ENCODE data around the gene RHPN2.
A peak's percentile ranks its signal among the peaks of the same experiment; 100 is the strongest.

Gene RHPN2

DNA sequence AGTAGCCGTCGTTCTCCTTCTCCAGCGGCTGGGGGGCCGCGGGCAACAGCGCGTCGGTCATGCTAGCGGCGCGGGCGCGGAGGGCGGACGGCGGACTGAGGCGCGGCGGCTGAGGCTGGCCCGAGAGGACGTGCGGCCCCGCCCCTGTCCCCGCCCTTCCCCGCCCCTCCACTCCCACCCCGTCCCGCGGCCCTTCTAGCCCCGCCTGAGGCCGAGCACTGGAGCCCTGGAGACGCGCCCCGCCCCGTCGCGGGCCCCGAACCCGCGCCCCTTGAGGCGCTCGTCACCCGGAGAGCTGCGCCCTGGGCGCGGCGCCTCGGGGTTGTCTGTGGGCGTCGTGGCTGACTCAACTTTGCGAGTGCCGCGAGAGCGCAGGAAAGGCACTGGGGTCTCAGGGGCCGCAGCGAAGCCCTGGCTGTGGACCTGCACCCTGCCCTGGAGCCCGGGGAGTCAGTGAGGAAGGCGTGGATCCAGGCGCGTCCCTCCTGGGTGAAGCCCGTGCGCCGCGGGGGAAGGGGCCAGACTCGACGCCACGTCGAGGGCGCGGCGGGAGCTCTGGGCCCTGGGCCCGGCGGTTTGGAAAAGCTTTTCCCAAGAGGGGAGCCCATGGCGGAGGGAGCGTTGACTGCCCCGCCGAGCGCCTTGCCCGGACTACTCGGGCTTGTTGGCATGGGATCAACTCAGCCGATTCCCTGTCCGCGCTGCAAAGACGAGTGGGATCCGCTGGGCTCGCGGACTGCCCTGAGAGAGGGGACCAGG lies at the start of gene RHPN2:
TSS of gene RHPN2 (minus strand) at position 97 of the 759 bp plus-strand sequence. CDS start at position 61, 36 bp downstream.
- peak; percentile 46 to 94 for DNase-seq

DNA sequence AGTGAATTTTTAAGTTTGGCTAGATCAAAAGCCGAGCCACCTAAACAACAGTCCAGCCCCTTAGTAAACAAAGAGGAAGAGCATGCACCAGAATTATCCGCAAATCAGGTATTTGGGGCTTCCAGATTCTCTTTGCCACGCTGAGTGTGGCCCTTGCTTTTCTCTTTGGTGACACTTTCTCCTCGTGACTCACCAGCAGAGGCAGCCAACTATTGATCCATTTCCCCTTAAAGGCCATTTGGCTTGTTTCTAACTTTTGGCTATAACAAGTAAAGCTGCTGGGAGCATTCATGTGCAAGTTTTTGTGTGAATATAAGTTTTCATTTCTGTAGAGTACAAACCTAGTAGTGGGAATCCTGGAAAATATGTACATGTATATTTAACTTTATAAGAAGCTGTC lies 49.6 kb upstream of the RHPN2 start:
- no peak for DNase-seq

DNA sequence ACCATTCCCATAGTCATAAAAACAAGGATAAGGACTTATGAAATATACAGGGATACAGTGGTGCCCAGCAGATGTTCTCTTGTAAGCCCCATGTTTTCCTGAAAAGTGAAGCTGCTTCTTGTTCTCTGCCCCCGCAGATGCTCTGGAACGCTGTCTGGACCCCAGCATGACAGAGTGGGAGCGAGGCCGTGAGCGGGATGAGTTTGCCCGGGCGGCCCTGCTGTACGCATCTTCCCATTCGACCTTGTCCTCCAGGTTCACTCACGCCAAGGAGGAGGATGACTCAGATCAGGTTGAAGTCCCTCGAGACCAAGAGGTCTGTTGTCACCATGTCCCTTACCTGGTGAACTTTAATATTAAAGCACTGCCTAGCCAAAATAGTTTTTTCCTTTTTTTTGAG lies 46.9 kb upstream of the RHPN2 start:
- DNase-seq = no peak

DNA sequence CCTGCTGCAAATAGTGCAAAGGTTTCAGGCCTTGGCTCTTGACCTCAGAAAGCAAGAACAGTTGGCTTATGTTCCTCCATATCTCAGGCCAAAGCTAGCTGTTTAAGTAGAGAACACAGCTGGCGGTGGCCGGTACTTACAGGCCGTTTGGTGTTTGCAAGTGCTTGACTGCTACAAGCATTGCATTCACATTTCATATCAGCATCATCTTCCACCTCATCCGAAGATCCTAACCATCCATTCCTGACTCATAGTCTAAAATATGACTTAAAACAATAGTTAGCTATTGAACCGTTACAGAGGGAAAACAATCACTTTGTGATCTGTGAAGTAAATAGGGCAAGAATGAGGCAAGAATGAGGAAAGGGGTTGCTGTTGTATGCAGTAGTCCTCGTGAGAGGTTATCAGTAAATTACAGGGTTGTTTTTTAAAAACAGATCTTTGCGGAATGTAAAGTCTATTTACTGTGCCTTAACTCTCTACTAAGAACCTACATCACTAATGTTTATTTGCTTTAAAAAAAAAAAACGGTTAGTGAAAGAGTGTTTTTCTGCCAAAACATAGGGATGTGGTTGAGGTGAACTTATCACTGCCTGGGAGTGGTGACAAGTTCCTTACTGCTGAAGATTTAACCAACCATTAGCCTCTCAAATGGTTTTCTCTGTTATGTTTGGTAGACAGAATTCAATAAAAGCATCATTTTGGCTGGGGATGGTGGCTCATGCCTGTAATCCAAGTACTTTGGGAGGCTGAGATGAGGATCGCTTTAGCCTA lies 45.6 kb upstream of the RHPN2 start:
- DNase-seq = no peak

DNA sequence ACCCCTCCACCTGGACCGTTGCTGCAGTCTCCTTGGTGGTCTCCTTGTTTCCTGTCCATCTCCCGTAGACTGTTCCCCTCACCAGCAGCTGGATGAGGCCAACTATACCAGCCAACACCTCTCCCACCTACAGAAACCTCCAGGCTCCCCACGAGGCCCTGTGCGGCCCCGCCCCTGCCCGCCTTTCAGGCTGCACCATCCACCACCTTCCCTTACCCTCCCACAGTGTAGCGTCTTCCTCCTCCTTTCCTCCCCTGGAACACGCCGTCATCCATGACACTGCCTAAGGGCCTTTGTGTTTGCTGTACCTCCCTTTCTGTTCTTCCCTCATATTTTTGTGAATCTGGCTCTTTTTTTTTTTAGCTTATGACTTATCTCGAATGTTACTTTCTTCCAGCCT lies 43.5 kb upstream of the RHPN2 start:
- no peak for DNase-seq

DNA sequence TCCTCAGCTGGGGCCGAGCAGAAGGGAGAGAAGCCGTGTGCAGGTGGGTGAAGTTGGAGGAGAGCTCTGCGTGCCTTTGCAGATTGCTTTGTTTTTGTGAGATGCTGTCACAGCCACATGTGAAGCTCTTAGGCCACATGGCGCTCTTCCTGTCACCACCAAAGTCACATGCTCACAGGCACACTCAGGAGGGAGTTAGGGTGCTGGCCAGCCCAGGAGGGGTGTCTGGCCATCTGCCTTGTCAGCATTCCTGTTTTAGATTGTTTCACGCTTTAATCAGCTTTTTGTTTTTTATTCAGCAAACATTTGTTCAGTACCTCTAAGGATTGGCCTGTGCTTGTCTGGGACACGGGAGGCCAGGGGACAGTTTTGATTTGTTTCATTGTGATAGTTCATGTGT lies 38.2 kb upstream of the RHPN2 start:
- DNase-seq = no peak

DNA sequence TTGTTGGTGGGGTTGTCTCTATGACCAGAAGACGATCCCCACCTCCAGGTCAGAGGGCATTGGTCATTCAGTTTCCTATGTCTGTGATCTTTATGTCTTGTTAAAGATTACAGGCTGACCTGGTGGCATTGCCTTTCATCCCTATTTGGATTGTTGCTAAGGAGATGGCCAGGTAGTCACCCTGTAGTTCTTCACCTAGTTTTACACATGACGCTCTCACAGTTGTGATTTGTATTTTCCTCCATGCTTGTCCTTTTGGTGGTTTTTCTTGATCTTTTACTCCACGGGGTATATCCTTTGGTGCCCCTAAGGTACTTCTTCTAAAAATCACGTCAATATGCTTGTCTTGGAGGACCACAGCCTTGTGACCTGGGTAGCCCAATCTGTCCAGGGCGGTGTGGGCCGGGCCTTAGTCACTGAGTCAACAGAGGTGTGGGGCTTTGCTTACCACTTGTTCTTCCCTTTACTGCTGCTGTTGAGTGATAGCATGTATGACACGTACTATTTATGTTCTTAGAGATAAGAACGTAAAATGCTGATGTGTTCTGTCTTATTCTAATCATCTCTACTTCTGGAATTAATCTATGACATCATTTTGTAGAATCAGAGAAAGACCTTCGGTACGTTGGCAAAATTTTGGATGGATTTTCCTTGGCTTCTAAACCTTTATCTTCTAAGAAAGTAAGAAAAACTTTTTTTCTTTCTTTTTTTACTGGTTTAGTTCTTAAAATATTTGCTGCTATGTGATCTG lies 36.4 kb upstream of the RHPN2 start:
- no peak for DNase-seq

DNA sequence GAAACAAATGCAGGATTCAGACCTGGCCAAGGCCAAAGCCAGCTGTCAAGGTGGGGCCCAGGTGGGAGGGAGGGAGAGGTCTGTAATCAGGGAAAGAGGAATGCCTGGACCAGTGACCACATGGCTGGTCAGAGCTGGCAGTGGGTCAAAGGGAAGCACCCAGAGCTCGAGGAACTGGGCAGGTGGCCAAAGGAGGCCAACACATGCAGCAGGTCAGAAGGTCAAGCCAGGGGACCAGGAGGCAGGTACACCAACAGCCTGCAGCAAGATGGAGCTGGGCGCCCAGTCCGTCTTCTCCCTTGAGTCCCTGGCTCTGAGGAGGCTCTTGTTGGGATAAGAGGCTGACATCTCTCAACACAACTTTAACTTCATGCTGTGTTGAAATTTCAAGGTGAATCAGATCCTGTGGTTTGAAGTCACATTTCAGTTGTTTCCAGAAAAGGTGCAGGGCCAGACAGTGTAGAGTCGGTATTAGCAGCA lies 33.4 kb upstream of the RHPN2 start:
- no peak for DNase-seq

DNA sequence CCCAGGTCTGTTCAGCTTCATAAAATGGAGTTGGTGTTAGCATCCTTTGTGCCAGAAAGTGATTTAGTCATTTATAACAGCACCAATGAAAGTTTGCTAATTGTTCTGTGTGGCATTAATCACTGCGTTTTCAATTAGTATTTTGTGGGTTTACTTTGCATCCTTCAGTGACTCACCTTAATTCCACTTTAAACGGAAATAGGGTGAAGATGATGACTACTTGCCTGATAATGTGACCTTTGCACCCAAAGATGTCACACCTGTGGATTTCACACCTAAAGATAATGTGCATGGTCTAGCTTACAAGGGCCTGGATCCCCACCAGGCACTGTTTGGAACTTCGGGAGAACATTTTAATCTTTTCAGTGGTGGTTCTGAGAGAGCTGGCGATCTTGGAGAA lies 31.3 kb upstream of the RHPN2 start:
- no peak for DNase-seq

DNA sequence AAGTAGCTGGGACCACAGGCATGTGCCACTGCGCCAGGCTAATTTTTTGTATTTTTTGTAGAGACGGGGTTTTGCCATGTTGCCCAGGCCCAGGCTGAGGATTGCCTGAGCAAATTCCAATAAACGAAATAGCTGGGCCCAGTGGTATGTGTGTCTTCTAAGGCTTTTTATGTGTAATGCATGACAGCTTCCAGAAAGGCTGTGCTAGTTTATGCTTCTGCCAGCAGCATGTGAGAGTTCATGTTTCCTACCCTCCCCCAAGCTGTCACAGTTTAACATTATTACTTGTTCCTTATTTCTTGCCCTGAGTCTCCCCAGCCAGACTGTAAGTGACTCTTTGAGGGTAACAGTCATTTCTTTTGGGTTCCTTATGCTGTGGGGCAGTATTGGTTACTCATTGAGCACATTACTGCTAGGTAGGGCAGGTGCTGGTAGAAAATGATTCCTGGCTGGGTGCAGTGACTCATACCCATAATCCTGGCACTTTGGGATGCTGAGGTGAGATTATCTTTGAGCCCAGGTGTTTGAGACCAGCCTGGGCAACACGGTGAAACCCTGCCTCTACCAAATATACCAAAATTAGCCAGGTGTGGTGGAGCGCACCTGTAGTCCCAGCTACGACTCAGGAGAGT lies 29.9 kb upstream of the RHPN2 start:
- DNase-seq = no peak

DNA sequence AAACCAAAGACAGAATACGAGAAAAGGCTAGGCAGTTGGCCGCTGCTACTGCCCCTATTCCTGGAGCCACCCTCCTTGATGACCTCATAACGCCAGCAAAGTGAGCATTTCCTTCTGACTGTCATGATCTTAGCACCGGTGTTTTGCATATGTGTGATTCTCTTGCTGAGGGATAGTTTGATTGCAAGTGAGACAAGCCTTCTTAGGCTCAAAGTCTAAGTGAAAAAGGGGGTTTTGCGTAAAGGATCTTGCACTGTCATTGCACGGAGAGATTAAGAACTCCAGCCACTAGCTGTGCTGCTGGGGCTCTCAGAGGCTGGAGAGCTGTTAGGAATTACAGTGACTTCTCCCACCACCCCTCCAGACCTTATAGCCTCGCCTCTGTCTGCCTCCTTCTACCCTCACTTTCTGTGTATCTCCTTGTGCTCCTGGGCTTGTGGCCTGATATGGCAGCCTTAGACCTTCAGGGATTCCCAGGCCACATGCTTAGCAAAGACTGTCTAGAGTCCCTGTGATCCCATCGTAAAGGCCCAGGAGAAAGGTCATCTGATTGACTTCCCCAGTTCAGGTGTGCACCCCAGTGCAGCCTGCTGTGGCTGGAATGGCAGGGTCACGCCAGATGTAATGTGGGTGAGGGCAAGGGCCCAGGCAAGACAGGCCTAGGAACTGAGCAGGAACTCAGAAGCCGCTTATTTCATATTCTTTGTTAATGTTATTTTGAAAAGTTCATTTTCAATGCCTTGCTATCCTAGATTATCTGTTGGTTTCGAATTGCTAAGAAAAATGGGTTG lies 28.9 kb upstream of the RHPN2 start:
- peak in 1 of 2 experiments; percentile 12 for DNase-seq

DNA sequence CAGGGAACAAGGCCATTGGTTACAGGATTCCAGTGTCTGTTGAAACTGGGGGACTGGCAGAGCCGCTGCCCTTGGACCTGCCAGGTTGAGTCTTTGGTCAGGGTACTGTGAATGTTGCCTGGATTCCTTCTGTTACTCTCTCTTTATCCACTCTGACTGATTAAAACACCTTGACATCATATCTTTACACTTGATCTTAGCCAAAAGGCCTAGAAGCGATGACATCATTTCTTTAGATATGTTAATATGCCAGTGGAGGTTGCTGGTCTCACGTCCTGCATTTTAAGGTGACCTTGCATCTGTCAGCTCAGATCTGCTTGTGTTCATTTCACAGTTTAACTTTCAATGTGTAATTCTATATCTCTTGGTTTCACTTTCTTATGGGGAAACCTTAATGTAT lies 25.5 kb upstream of the RHPN2 start:
- no peak for DNase-seq

DNA sequence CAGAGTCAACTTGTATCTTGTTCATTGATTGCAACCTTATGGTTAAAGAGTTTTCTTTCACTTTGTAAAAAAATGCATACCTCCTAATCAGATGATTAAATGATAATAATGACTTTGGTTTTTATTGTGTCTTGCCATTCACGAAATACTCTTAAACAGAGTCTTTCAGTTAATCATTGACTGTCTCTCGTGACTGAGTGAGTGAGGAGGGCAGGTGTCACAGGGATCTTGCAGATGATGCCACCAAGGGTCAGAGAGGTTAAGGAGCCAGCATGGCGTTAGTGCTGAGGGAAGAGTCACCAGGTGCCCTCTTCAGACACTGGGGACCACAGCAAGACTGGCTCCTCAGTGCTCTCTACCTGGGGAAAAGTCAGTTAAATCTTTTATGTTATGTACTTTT lies 24.3 kb upstream of the RHPN2 start:
- no peak for DNase-seq

DNA sequence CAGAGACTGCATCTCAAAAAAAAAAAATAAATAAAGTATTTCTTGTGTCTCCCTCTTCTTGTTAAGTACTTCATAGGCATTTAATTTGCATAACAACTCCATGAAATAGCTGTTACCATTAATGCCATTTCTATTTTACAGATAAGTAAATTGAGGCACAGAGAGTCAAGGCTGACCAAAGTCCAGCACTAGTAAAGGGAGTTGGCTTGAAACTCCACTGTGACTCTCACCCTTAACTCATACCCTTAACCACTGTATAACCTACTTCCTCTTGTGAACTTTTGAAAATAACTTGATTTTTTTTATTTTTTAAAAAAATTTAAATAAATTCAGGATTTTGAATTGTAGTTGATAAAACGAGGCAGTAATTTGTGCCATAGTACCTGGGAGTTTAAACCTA lies 22.3 kb upstream of the RHPN2 start:
- no peak for DNase-seq

DNA sequence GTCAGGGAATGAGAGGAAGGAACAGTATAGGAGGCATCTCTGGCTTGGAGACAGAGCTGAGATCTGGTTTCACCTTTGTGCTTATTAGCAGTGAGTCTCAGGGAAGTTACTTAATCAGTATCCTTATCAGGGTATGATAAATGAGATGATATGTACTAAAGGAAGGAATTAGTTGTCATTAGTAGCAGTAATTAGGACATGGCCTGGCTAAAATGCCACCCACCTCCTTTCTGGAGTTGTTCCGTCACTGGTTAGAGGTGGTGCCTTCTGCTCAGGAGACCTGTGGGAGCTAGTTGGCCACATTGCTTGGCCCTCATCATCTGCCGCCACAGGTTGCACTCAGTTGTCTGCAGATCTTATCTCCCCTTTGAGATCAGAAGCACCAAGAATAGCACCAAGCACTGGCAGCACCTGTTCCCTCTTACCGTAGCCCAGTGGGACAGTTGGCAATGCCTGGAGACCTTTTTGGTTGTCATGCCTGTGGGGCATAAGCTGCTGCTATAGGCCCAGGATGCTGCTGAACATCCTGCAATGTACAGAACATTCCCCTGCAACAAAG lies 21.0 kb upstream of the RHPN2 start:
- DNase-seq = no peak

DNA sequence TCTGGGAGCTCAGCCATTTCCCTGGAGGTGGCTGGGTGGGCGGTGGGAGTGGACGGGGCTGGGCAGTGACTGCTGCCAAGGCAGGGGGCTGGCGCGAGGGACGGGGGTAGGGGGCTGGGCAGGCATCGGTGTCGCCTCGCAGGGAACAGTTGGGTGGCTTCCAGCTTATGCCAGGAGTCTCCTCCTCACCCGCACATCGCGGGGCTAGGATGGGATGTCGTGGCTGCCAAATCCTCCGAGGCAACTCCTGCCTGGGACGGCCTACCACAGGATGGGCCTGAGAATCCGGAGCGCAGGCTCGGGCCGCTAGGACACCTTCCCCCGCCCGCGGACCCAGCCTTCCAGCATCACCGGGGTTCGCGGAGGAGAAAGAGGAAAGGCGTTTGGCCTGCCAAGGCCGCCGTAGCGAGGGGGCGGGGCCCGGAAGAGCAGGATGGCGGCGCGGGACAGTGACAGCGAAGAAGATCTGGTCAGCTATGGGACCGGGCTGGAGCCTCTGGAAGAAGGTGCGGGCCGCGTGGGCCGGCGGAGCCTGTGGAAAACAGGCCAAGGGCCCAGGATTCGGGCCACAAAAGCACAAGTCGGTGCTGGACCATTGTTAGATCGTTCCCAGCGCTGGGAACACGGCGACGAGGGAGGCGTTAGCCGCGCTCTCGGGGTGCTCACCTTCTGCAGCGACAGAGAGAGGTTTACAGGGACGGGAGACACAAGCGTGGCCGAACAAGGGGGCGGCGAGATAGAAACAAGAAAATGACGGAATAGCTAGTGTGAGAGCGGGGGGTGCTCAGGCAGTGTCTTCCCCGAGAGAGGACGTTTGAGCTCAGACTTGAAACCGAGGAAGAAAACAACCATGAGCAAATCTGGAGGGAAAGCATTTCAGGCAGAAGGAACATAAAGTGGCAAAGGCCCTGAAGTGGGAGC lies 16.3 kb upstream of the RHPN2 start, which contains the start of gene GPATCH1:
TSS of gene GPATCH1 (plus strand) at position 421 of the 921 bp plus-strand sequence. CDS start at position 434, 13 bp downstream.
- DNase-seq = peak; percentile 76 to 97

DNA sequence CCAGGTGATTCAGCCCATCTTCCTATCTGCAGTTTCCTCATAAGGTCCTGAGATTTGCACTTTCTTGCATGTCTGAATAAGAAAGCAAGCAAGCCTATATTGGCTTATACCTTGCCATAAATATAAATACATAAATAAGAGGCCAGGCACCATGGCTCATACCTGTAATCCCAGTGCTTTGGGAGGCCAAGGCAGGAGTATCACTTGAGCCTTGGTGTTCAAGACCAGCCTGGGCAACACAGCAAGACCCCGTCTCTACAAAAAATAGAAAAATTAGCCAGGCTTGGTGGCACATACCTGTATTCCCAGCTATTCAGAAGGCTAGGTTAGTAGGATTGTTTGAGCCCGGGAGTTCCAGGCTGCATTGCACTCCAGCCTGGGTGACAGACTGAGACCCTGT lies 10.8 kb upstream of the RHPN2 start:
- DNase-seq = no peak

DNA sequence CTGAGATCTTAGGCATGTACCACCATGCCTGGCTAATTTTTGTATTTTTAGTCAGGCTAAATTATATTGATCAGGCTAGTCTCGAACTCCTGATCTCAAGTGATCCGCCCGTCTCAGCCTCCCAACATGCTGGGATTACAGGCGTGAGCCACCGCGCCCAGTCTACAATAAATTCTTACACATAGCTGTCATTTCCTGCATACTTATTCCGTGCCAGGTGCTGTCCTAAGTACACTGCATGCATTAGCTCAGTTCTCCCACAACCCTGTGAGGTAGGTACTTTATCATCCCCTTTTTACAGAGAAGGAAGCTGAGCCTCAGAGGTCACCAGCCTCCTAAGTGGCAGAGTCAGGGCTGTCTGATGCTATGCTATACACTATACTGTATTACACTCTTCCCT lies 7.2 kb upstream of the RHPN2 start:
- no peak for DNase-seq

DNA sequence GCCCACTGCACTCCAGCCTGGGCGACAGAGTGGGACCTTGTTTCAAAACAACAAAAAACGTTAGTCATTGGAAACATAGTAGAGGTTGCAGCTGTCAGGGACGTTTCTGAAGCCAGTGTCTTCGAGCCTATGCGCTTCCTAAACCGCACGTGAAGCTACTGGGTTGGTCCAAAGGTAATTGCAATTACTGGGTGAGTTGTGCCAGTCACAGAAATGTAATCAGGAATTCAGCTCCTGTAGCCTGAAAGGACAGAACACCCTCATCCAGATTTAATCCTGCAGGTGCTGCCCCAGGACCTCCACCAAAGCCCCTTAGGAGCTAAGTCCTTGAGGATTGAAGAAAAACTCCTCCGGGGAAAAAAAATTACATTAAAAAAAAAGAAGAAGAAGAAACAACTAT lies 2.4 kb upstream of the RHPN2 start:
- no peak for DNase-seq

DNA sequence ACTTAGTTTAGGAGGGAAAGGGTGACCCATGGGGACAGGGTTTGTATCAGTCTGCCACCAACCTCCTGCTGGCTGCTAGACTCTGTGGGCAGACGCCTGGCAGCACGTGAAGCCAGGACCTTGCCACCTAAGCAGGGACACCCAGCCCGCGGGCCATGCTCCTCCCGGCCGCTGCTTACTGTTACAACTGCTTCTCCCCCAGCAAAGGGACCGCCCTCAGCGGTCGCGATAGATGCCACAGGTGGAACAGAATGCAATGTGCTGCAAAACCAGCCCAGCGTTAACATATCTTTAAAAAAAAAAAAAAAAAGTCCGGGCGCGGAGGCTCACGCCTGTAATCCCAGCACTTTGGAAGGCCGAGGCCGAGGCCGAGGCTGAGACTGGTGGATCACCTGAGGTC lies 1.9 kb upstream of the RHPN2 start:
- DNase-seq = no peak

DNA sequence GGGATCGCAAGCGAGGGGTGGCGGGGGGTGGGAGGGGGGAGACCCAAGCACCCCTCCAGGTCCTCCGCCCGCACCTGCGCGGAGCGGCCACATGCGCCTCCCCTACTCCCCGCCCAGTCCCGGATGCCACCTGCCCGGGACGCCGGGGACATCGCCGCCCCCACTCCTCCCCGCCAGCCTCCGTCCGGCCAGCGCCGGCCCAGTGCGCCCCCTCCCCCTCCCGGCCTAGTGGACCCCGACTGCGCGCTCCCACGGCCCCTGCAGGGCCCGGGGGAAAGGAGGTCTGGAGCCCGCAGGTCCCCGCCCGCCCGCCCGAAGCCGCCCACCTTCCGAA lies 263 bp downstream of the RHPN2 start:
- DNase-seq = peak; percentile 33 to 81
